ENCODE data around the gene CFAP141. TPM values are rescaled to one million over a fixed set of nuclear protein-coding genes. Genes with fewer than 3 reads are reported as not detected.
A peak's percentile ranks its signal among the peaks of the same experiment; 100 is the strongest.

The CFAP141 gene
- total and polyA plus RNA-seq, 2 of the 13 experiments (the other 11 are each of a cell fraction or from before 2014, with no cell fraction given), result not detected

DNA sequence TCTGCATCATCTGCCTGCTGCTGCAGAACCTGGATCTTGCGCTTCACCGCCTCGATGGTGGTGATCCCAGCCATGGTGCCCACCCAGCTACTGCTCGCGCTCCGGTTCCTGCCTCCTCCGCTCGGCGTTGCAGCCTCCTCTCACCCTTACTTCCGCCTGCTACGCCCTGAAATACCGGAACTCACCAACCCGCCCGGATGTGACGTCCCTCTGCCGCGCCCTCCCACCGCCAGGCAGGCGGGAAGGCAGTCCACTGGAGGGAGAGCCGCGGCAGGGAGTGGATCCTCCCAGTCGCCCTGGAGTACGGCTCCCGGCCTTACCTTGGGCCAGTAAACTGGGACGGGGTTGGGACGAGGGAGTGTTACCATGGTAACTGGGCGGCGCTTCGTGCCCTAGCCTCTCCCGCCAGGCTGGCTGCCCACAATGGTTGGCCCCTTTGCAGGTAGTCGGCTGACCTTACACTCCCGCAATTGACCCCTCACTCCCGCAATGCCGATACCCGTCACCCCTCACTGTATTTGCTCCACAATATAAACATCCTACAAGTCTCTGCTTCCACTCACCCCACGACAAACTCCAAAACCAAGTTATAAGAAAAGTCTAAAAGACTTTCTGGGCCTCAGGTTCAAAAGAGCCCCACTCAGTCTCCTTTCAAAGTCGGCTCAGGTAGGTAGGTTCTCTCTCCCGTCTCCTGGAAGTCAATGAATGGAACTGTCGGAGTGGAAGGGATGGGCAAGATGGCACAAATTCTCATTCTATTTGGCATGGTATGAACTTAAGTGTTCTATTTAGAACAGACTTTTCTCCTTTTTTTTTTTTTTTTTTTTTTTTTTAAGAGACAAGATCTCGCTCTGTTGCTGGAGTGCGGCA, 22.9 kb downstream of the CFAP141 start (continued):
- peak; percentile 32; the same call in 1 of the 2 replicates for TF ChIP-seq ZFYVE20 (CRISPR knock-in tag; IDR thresholded peaks at IDR 0.05; ENCODE audit: borderline replicate concordance, low read depth)
- TF ChIP-seq ZBTB25 (CRISPR knock-in tag; IDR thresholded peaks at IDR 0.05), result peak; percentile 62; the same call in 1 of the 2 replicates
- TF ChIP-seq HHEX (CRISPR knock-in tag; IDR thresholded peaks at IDR 0.05), result no peak
- no peak for TF ChIP-seq LCORL (IDR thresholded peaks at IDR 0.05)
- peak; percentile 50; the same call in 1 of the 2 replicates for TF ChIP-seq LCORL (CRISPR knock-in tag; IDR thresholded peaks at IDR 0.05)
- peak; percentile 92 for TF ChIP-seq GABPA (IDR thresholded peaks at IDR 0.05; ENCODE audit: low read depth, low read length)
- peak; percentile 98 for TF ChIP-seq GABPA (CRISPR knock-in tag; IDR thresholded peaks at IDR 0.05; ENCODE audit: low read depth)
- no peak for TF ChIP-seq KAT2B (IDR thresholded peaks at IDR 0.05; ENCODE audit: borderline replicate concordance, low read depth, low read length)
- TF ChIP-seq FIP1L1 (IDR thresholded peaks at IDR 0.05; ENCODE audit: borderline replicate concordance, insufficient read depth, low read depth, low read length), result peak; percentile 84; the same call in 1 of the 2 replicates
- TF ChIP-seq DZIP1 (CRISPR knock-in tag; IDR thresholded peaks at IDR 0.05), result no peak
- TF ChIP-seq ZNF468 (CRISPR knock-in tag; IDR thresholded peaks at IDR 0.05), result peak; percentile 73; the same call in 1 of the 2 replicates
- TF ChIP-seq ZGPAT (CRISPR knock-in tag; IDR thresholded peaks at IDR 0.05), result peak; percentile 92
- peak; percentile 81 for TF ChIP-seq ZNF639 (CRISPR knock-in tag; conservative IDR thresholded peaks at IDR 0.05)
- TF ChIP-seq, protein P1, sequence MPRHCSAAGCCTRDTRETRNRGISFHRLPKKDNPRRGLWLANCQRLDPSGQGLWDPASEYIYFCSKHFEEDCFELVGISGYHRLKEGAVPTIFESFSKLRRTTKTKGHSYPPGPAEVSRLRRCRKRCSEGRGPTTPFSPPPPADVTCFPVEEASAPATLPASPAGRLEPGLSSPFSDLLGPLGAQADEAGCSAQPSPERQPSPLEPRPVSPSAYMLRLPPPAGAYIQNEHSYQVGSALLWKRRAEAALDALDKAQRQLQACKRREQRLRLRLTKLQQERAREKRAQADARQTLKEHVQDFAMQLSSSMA (CRISPR knock-in tag; IDR thresholded peaks at IDR 0.05), result peak; percentile 89
- peak; percentile 40; the same call in 1 of the 2 replicates for TF ChIP-seq ZNF558 (CRISPR knock-in tag; IDR thresholded peaks at IDR 0.05; ENCODE audit: borderline replicate concordance)
- TF ChIP-seq KLF9 (CRISPR knock-in tag; IDR thresholded peaks at IDR 0.05; ENCODE audit: low read depth), result 0 out of 2 replicates have a peak, but pooled peaks have one; percentile 78
- TF ChIP-seq NFRKB (IDR thresholded peaks at IDR 0.05), result no peak
- TF ChIP-seq DNMT3B (CRISPR knock-in tag; conservative IDR thresholded peaks at IDR 0.05), result no peak; the same call in 1 of the 2 replicates
- TF ChIP-seq MATR3 (CRISPR knock-in tag; IDR thresholded peaks at IDR 0.05), result no peak

Data from HepG2 (cell line).